GM10847 (cell line): ENCODE data around the gene UGT1A9.

ENCODE experiments used
- POLR2A ChIP-seq: IDR thresholded peaks from 2 replicates; pipeline ENCODE4 v1.6.1; 2011; ENCODE audit not compliant: insufficient read length; ENCODE audit errors: extremely low read depth

UGT1A9 gene

GRCh38 chr2:233799087-233799665, 127.5 kb downstream of the UGT1A9 start:
- no peak for TF ChIP-seq POLR2A

- no peak for TF ChIP-seq POLR2A
Observed at GRCh38 chr2:233799716-233800115, 128.0 kb downstream of the UGT1A9 start.

- TF ChIP-seq POLR2A = no peak
Observed at GRCh38 chr2:233800208-233800607, 128.5 kb downstream of the UGT1A9 start.

DNA sequence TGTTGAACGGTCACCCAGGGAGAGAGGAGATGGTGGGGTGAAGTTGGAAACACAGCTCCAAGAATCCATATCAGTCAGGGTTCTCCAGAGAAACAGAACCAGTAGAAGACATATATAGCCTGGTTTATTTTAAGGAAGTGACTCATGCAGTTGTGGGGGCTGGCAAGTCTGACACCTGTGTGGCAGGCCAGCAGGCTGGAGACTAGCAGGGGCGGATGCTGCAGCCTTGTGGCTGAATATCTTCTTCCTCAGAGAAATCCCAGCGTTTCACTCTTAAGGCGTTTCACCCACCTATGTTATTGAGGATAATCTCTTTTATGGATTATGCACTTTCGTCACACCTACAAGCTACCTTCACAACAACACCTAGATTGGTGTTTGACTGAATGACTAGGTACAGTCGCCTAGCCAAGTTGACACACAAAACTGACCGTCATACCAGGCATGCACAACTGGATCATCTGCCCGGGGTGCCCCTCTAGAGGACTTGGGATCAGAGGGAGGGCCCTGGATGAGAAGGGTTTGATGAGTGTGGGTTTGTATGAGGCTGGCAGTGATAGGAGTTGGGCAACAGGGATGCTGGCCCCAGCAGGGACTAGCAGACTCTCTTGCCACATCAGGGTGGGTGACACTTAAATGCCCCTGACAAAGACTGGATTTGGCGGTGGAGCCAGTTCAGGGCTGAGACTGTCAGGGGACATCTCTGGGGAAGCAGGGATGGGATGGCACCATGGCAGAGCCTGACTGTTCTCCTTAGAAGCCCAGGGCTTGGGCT, 129.8 kb downstream of the UGT1A9 start:
- TF ChIP-seq POLR2A = no peak

- no peak for TF ChIP-seq POLR2A
Observed at GRCh38 chr2:233802132-233802815, 130.6 kb downstream of the UGT1A9 start.

- TF ChIP-seq POLR2A = no peak
Observed at GRCh38 chr2:233803292-233803911, 131.7 kb downstream of the UGT1A9 start.

GRCh38 chr2:233803994-233804393, 132.3 kb downstream of the UGT1A9 start:
- TF ChIP-seq POLR2A = no peak

- no peak for TF ChIP-seq POLR2A
Observed at GRCh38 chr2:233807215-233807865, 135.6 kb downstream of the UGT1A9 start.

DNA sequence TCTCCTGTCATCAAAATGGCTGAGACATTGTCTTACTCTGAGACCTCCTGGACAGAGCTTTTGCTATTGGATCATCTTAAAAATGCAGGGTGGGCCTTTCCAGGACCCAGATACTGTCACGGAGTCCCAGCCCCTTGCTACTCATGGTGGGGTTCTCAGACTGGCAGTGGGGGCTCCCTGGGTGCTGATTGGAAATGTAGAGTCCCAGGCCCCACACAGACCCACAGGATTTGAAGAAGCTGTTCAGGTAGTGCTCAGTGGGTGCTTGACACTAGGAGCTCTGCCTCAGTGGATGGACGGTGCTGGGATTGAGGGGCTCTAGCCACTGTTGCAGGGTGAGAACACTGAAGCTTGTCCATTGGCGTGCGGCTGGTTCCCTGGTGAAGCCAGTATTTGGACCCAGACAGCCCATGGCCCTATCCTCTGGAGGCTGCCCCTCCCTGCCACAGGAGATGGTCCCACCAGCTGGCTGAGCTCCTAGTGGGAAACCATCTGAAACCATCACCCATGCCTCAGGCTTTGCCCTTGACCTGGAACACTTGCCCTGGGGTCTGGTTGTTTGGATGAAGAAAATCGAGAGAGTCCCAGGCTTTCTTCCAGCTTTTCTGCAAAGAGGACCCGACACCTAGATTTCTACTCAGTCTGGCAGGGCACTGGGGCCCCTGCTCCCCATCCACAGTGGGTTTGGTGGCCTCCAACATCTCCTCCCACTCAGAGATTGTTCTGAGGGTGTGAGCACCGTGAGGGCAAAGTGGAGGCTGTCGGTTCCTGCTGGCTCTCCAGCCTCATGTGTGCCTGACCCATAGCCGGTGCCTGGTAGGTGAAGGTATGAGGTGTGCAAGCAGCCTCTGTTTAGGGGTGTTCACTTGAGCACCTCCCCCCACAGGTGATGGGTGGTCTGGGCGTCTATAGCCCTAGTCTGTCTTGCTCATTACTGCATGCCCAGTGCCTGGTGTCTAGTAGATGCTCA, 136.6 kb downstream of the UGT1A9 start:
- TF ChIP-seq POLR2A = no peak

DNA sequence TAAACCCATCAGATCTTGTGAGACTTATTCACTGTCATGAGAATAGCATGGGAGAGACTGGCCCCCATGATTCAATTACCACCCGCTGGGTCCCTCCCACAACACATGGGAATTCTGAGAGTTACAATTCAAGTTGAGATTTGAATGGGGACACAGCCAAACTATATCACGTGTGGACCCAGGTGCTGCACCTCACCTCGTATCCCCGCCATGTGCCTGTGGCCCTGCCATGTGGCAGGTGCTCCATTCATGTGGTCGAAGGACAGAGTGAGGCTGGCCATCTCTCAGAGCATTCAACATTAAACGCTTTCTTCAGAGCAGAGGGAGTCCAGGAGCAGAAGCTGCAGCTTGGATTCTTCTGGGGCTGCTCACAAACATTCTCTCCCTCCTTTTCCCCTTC, 138.7 kb downstream of the UGT1A9 start:
- TF ChIP-seq POLR2A = no peak

DNA sequence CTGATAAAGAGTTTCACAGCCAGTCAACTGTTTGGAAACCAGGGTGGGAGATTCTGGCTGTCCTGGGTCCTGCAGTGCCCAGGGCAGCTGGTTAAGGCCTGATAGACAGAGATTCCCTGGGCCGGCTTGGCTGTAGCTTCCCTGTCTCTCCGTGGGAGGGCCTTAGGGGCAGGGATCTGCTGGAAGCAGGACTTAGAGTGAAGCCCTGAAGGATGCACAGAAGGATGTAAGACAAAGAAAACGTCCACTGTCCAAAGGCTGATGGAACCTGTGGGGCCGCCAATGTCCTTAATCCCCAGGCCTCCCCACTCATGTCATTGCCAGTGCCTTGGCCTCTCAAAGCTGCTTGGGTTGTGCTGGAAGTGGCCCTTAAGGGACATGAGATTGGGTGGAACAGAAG, 139.4 kb downstream of the UGT1A9 start:
- TF ChIP-seq POLR2A = no peak

GRCh38 chr2:233811732-233812131, 140.0 kb downstream of the UGT1A9 start:
- TF ChIP-seq POLR2A = no peak

- no peak for TF ChIP-seq POLR2A
Observed at GRCh38 chr2:233813236-233814055, 141.7 kb downstream of the UGT1A9 start.
